A549 (cell line): ENCODE data around the gene MIS18A. TPM values are rescaled to one million over a fixed set of nuclear protein-coding genes. Genes with fewer than 3 reads are reported as not detected.

Experiments
- ATAC-seq, 2 experiments: fragments of 200-7000 bp in 1 of 2; fragments of >200 bp in 1 of 2; cut with Nextera tagmentation in 1 of 2; cut with Tn5 transposase in 1 of 2; 3 replicates each; pipeline versions ENCODE4 v1.8.0 to v1.9.1; 2018 to 2020; ENCODE audit warnings: mild to moderate bottlenecking in 1 of 2, moderate library complexity in 1 of 2
- CTCF ChIA-PET: fragments of 300-600 bp; sonication (Branson Sonifier 250); formaldehyde crosslinking; extraction: SDS; loops from one replicate; lab custom pipeline; 2021; ENCODE audit warnings: antibody characterized with exemption, inconsistent platforms; lab: Yijun Ruan, JAX
- POLR2A ChIA-PET: fragments of 350-600 bp; formaldehyde crosslinking; extraction: SDS; loops from one replicate; lab custom pipeline; 2021; ENCODE audit warnings: antibody characterized with exemption, inconsistent platforms; lab: Yijun Ruan, JAX
- DNase-seq, 2 experiments: peaks; one replicate each; pipeline versions ENCODE4 v3.0.0 to v3.0.0-alpha.2; 2011 to 2016; ENCODE audit warnings: low read depth in 1 of 2, low spot score in 1 of 2
- FAIRE-seq: peaks from 2 replicates; lab custom pipeline; 2011; peaks lifted over from hg19 to GRCh38; lab: Jason Lieb, UNC
- H3K27ac ChIP-seq, 2 experiments: fragments of >200 bp; sonication (Bioruptor Twin); formaldehyde crosslinking; 3 replicates each; pipeline ENCODE4 v1.5.1; 2016 to 2017
- H3K4me1 ChIP-seq: fragments of >200 bp; sonication (Bioruptor Twin); formaldehyde crosslinking; 3 replicates; pipeline ENCODE4 v1.6.1; 2016
- H3K4me2 ChIP-seq: fragments of >200 bp; sonication (Bioruptor Twin); formaldehyde crosslinking; 3 replicates; pipeline ENCODE4 v1.6.1; 2016
- H3K4me3 ChIP-seq: fragments of >200 bp; sonication (Bioruptor Twin); formaldehyde crosslinking; 3 replicates; pipeline ENCODE4 v1.5.1; 2016
- H3K9me3 ChIP-seq: fragments of >200 bp; sonication (Bioruptor Twin); formaldehyde crosslinking; 3 replicates; pipeline ENCODE4 v1.6.1; 2016
- CBX8 ChIP-seq: fragments of 200-600 bp; sonication (generic); IDR thresholded peaks from 2 replicates; pipeline ENCODE4 v1.6.1; 2016
- CEBPB ChIP-seq, 2 experiments: fragments of >200 bp in 1 of 2; sonication (Bioruptor Twin) in 1 of 2; formaldehyde crosslinking in 1 of 2; IDR thresholded peaks; 2 replicates each; pipeline ENCODE4 v1.6.1; 2012 to 2016
- CHD4 ChIP-seq: fragments of 200-600 bp; sonication (generic); IDR thresholded peaks from 2 replicates; pipeline ENCODE4 v1.6.1; 2016; ENCODE audit warnings: antibody characterized with exemption, mild to moderate bottlenecking, borderline replicate concordance
- EHF ChIP-seq: fragments of 250-450 bp; sonication (Bioruptor Pico); IDR thresholded peaks from 2 replicates; pipeline ENCODE4 v1.5.0; 2020; ENCODE audit warnings: mild to moderate bottlenecking
- EHMT2 ChIP-seq: fragments of 200-600 bp; sonication (generic); IDR thresholded peaks from 2 replicates; pipeline ENCODE4 v1.6.1; 2016; ENCODE audit warnings: antibody characterized with exemption, low read depth, mild to moderate bottlenecking, moderate library complexity
- ESRRA ChIP-seq: fragments of 150-350 bp; IDR thresholded peaks from 2 replicates; pipeline ENCODE4 v1.6.1; 2014; ENCODE audit warnings: mild to moderate bottlenecking, low read length, borderline replicate concordance
- FOSL2 ChIP-seq, 2 experiments: fragments of 450-650 bp in 1 of 2; fragments of >200 bp in 1 of 2; sonication (Bioruptor Twin) in 1 of 2; formaldehyde crosslinking; IDR thresholded peaks; 2 replicates each; pipeline versions ENCODE4 v1.5.0 to v1.6.1; 2016 to 2020; ENCODE audit warnings: mild to moderate bottlenecking in 1 of 2, moderate library complexity in 1 of 2
- FOXS1 ChIP-seq: fragments of 250-450 bp; sonication (Bioruptor Pico); IDR thresholded peaks from 2 replicates; pipeline ENCODE4 v1.5.0; 2020; ENCODE audit warnings: mild to moderate bottlenecking, moderate library complexity
- HES2 ChIP-seq: fragments of >200 bp; sonication (Bioruptor Twin); formaldehyde crosslinking; IDR thresholded peaks from 2 replicates; pipeline ENCODE4 v1.6.1; 2016
- HEYL ChIP-seq: fragments of 250-450 bp; sonication (Bioruptor Pico); IDR thresholded peaks from 2 replicates; pipeline ENCODE4 v1.8.0; 2021; ENCODE audit warnings: mild to moderate bottlenecking, moderate library complexity
- HOXB5 ChIP-seq: fragments of 250-450 bp; sonication (Bioruptor Pico); IDR thresholded peaks from 2 replicates; pipeline ENCODE4 v1.5.0; 2020; ENCODE audit warnings: mild to moderate bottlenecking, moderate library complexity
- JUN ChIP-seq, 2 experiments: fragments of >200 bp; sonication (Bioruptor Twin); formaldehyde crosslinking; IDR thresholded peaks; 2 replicates in 1 of 2; 3 replicates in 1 of 2; pipeline ENCODE4 v1.6.1; 2016 to 2017
- KDM5A ChIP-seq: fragments of 200-600 bp; sonication (generic); IDR thresholded peaks from 2 replicates; pipeline ENCODE4 v1.6.1; 2016; ENCODE audit warnings: antibody characterized with exemption, mild to moderate bottlenecking
- MAZ ChIP-seq: fragments of 150-350 bp; IDR thresholded peaks from 2 replicates; pipeline ENCODE4 v1.6.1; 2014; ENCODE audit warnings: antibody characterized with exemption, low read depth, low read length, borderline replicate concordance
- NR3C1 ChIP-seq: fragments of >200 bp; sonication (Bioruptor Twin); formaldehyde crosslinking; IDR thresholded peaks from 3 replicates; pipeline ENCODE4 v1.6.1; 2017
- RAD21 ChIP-seq, 2 experiments: fragments of >200 bp in 1 of 2; sonication (Bioruptor Twin) in 1 of 2; formaldehyde crosslinking in 1 of 2; IDR thresholded peaks in 1 of 2; conservative IDR thresholded peaks in 1 of 2; 2 replicates in 1 of 2; 3 replicates in 1 of 2; pipeline ENCODE4 v1.6.1; 2012 to 2018; ENCODE audit warnings: inconsistent platforms in 1 of 2
- RARB ChIP-seq: fragments of 250-450 bp; sonication (Bioruptor Pico); IDR thresholded peaks from 2 replicates; pipeline ENCODE4 v1.8.0; 2021; ENCODE audit warnings: mild to moderate bottlenecking, moderate library complexity
- RNF2 ChIP-seq: fragments of 200-600 bp; sonication (generic); IDR thresholded peaks from 2 replicates; pipeline ENCODE4 v1.6.1; 2016; ENCODE audit warnings: low read depth, mild to moderate bottlenecking, antibody characterized with exemption, moderate library complexity, borderline replicate concordance
- TP53 ChIP-seq: fragments of 250-450 bp; sonication (Bioruptor Pico); IDR thresholded peaks from 2 replicates; pipeline ENCODE4 v1.5.0; 2021; ENCODE audit warnings: mild to moderate bottlenecking, moderate library complexity
- USF2 ChIP-seq: fragments of 450-650 bp; IDR thresholded peaks from 2 replicates; pipeline ENCODE4 v1.6.1; 2014; ENCODE audit warnings: antibody characterized with exemption
- ZNF302 ChIP-seq: fragments of 250-450 bp; sonication (Bioruptor Pico); IDR thresholded peaks from 2 replicates; pipeline ENCODE4 v1.9.0; 2021; ENCODE audit warnings: inconsistent platforms, mild to moderate bottlenecking, moderate library complexity
- WGBS: methylation state at CpG from one replicate; pipeline ENCODE4 v1.1.6; 2017; ENCODE audit errors: missing lambda C conversion rate; 5-methylcytosine and 5-hydroxymethylcytosine counted together
- polyA plus RNA-seq, 4 experiments: library from polyadenylated mRNA; depleted of rRNA in 3 of 4; stranded (reverse); fragments of >200 nt; fragmentation: RNase III in 1 of 4; extraction: RNeasy Plus Mini Kit Qiagen cat#74134 plus additional on column Dnase treatment in 1 of 4; gene quantifications; 2 replicates in 3 of 4; 3 replicates in 1 of 4; pipeline ENCODE4 v1.2.3, GENCODE V29; 2011 to 2017
- TF ChIP-seq, protein P1 (sequence below): fragments of 150-350 bp; IDR thresholded peaks from 2 replicates; pipeline ENCODE4 v1.6.1; 2014; ENCODE audit warnings: low read depth, mild to moderate bottlenecking, low read length
- TF ChIP-seq, protein P2 (sequence below): fragments of 250-450 bp; sonication (Bioruptor Pico); IDR thresholded peaks from 2 replicates; pipeline ENCODE4 v1.5.0; 2021; ENCODE audit warnings: mild to moderate bottlenecking, moderate library complexity, borderline replicate concordance
- TF ChIP-seq, protein P3 (sequence below): fragments of 200-600 bp; sonication (generic); IDR thresholded peaks from 2 replicates; pipeline ENCODE4 v1.6.1; 2016; ENCODE audit warnings: antibody characterized with exemption, mild to moderate bottlenecking, moderate library complexity

Gene MIS18A
- polyA plus RNA-seq, 2 of the 4 experiments (the other 2 are of a cell fraction), result 18.4 to 18.8 TPM

GRCh38 chr21:32328595-32328994 is 49.7 kb upstream of the MIS18A start (continued):
- TF ChIP-seq, protein P1, sequence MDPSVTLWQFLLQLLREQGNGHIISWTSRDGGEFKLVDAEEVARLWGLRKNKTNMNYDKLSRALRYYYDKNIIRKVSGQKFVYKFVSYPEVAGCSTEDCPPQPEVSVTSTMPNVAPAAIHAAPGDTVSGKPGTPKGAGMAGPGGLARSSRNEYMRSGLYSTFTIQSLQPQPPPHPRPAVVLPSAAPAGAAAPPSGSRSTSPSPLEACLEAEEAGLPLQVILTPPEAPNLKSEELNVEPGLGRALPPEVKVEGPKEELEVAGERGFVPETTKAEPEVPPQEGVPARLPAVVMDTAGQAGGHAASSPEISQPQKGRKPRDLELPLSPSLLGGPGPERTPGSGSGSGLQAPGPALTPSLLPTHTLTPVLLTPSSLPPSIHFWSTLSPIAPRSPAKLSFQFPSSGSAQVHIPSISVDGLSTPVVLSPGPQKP, result no peak
- TF ChIP-seq EHMT2 (no peak), FOXS1 (CRISPR knock-in tag) (no peak), ZNF302 (CRISPR knock-in tag) (no peak), HOXB5 (CRISPR knock-in tag) (no peak), CBX8 (no peak), KDM5A (no peak)
- TF ChIP-seq, protein P2, sequence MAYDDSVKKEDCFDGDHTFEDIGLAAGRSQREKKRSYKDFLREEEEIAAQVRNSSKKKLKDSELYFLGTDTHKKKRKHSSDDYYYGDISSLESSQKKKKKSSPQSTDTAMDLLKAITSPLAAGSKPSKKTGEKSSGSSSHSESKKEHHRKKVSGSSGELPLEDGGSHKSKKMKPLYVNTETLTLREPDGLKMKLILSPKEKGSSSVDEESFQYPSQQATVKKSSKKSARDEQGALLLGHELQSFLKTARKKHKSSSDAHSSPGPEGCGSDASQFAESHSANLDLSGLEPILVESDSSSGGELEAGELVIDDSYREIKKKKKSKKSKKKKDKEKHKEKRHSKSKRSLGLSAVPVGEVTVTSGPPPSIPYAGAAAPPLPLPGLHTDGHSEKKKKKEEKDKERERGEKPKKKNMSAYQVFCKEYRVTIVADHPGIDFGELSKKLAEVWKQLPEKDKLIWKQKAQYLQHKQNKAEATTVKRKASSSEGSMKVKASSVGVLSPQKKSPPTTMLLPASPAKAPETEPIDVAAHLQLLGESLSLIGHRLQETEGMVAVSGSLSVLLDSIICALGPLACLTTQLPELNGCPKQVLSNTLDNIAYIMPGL, result no peak
- TF ChIP-seq, protein P3, sequence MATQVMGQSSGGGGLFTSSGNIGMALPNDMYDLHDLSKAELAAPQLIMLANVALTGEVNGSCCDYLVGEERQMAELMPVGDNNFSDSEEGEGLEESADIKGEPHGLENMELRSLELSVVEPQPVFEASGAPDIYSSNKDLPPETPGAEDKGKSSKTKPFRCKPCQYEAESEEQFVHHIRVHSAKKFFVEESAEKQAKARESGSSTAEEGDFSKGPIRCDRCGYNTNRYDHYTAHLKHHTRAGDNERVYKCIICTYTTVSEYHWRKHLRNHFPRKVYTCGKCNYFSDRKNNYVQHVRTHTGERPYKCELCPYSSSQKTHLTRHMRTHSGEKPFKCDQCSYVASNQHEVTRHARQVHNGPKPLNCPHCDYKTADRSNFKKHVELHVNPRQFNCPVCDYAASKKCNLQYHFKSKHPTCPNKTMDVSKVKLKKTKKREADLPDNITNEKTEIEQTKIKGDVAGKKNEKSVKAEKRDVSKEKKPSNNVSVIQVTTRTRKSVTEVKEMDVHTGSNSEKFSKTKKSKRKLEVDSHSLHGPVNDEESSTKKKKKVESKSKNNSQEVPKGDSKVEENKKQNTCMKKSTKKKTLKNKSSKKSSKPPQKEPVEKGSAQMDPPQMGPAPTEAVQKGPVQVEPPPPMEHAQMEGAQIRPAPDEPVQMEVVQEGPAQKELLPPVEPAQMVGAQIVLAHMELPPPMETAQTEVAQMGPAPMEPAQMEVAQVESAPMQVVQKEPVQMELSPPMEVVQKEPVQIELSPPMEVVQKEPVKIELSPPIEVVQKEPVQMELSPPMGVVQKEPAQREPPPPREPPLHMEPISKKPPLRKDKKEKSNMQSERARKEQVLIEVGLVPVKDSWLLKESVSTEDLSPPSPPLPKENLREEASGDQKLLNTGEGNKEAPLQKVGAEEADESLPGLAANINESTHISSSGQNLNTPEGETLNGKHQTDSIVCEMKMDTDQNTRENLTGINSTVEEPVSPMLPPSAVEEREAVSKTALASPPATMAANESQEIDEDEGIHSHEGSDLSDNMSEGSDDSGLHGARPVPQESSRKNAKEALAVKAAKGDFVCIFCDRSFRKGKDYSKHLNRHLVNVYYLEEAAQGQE, result no peak

- H3K4me3 ChIP-seq, result no peak overlapping the region
- no peak overlapping the region for H3K27ac ChIP-seq
- DNase-seq (no peak), FAIRE-seq (no peak), ATAC-seq (no peak)
- H3K9me3 ChIP-seq, result no peaks in the 10 kb centered on the region
- TF ChIP-seq ESRRA (no peak), CEBPB (IDR thresholded peaks at IDR 0.05) (no peak), JUN (IDR thresholded peaks at IDR 0.05) (no peak), FOSL2 (IDR thresholded peaks at IDR 0.05) (no peak), FOSL2 (CRISPR knock-in tag; IDR thresholded peaks at IDR 0.05) (no peak), MAZ (no peak)
- TF ChIP-seq, protein P2, result no peak
- POLR2A ChIA-PET, result no interaction called here
- peaks cover 18% of the 10 kb centered on the region for H3K4me1 ChIP-seq
- CTCF ChIA-PET, result no interaction called here
- 94% methylated on average over 8 of the region's 8 CpGs for WGBS
- H3K4me2 ChIP-seq, result no peak overlapping the region
Measured at GRCh38 chr21:32325706-32326105, 46.9 kb upstream of the MIS18A start.

DNA sequence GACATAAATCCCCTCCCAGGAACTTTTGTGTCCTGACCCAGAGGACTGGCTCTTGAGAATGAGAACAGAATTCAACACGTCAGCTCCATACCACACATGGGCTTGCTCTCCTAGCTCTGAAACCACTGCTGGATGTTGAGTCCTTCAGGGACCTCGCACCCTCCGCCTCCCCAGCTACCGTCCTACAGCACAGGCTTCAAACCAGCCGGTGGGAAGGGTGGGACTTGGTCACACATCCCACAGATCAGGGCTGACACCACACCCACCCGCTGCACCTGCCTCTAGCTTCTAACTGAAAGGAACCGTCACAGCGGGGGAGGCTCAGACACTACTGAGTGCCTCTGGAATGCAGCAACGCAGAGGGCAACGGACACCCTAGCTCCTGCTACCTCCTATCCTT is 43.8 kb upstream of the MIS18A start:
- WGBS, result 92% methylated on average over 10 of the region's 10 CpGs
- no peak overlapping the region for H3K4me3 ChIP-seq
- no peak for TF ChIP-seq USF2
- TF ChIP-seq TP53, result no peak
- TF ChIP-seq RNF2, result no peak
- TF ChIP-seq NR3C1, result no peak
- TF ChIP-seq EHF (CRISPR knock-in tag), result no peak
- no peak for TF ChIP-seq HES2
- TF ChIP-seq JUN (IDR thresholded peaks at IDR 0.05), result no peak
- TF ChIP-seq HEYL, result no peak
- no peak for TF ChIP-seq RARB (CRISPR knock-in tag)
- no peak for TF ChIP-seq RAD21 (conservative IDR thresholded peaks at IDR 0.05 in 1 of 2, IDR thresholded peaks at IDR 0.05 in 1 of 2)
- no peak for TF ChIP-seq CHD4
- H3K27ac ChIP-seq, result peak overlapping the region; percentile 47 to 71; a peak in 4 of 6 replicates
- POLR2A ChIA-PET, result no interaction called here
- peak; percentile 17 to 27; a peak in 2 of 6 replicates for ATAC-seq
- FAIRE-seq, result no peak
- DNase-seq, result no peak
- peak overlapping the region; percentile 52 for H3K4me2 ChIP-seq
- CTCF ChIA-PET, result interaction anchor here (1.0 kb wide), 1 partner anchor 16 kb away, joined by 3 read pairs; no protein-coding TSS in a partner anchor
- H3K4me1 ChIP-seq, result peaks cover 18% of the 10 kb centered on the region
- H3K9me3 ChIP-seq, result no peaks in the 10 kb centered on the region
